ENCODE data around the gene SEC24C.

DNA sequence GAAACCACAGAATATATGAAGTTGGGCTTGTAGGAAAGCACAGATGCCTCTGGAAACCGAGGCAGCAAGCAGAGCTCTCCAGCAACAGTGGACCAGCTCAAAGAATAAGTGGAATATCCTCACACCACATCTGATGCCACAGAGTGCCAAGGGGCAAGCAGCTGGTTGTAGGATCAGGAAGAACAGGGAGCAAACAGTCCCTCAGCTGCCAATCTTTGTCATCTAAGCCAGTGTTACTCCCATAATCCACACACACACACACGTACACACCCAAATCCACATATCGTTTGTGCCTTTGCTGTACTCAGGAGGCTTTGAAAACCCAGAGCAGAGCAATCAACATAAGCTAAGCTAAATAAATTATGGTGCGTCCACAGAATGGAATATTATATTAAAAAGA lies 20.7 kb upstream of the SEC24C start:
- TF ChIP-seq, protein P1, sequence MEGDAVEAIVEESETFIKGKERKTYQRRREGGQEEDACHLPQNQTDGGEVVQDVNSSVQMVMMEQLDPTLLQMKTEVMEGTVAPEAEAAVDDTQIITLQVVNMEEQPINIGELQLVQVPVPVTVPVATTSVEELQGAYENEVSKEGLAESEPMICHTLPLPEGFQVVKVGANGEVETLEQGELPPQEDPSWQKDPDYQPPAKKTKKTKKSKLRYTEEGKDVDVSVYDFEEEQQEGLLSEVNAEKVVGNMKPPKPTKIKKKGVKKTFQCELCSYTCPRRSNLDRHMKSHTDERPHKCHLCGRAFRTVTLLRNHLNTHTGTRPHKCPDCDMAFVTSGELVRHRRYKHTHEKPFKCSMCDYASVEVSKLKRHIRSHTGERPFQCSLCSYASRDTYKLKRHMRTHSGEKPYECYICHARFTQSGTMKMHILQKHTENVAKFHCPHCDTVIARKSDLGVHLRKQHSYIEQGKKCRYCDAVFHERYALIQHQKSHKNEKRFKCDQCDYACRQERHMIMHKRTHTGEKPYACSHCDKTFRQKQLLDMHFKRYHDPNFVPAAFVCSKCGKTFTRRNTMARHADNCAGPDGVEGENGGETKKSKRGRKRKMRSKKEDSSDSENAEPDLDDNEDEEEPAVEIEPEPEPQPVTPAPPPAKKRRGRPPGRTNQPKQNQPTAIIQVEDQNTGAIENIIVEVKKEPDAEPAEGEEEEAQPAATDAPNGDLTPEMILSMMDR (IDR thresholded peaks at IDR 0.05) = no peak
- no peak for TF ChIP-seq POLR2A (IDR thresholded peaks at IDR 0.05)
